Measurements from ENCODE around the gene GRAP2.

The GRAP2 gene

DNA sequence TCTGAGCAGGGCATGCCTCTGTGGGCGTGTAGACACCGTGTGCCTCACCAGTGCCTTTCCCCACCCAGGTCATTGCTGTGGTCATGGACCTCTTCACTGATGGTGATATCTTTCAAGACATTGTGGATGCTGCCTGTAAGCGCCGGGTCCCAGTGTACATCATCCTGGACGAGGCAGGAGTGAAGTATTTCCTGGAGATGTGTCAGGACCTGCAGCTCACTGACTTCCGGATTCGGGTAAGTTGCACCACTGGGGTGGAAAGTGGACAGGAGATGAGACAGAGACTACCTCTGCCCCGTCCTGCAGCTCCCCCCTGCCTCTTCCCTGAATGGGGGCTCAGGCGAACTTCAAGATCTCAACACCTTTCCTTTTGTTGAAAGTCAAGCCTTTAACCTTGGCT is 118.2 kb downstream of the GRAP2 start:
- no peak for ATAC-seq

- no peak for ATAC-seq
These were observed 120.1 kb downstream of the GRAP2 start for GRCh38 chr22:40020956-40021355.

DNA sequence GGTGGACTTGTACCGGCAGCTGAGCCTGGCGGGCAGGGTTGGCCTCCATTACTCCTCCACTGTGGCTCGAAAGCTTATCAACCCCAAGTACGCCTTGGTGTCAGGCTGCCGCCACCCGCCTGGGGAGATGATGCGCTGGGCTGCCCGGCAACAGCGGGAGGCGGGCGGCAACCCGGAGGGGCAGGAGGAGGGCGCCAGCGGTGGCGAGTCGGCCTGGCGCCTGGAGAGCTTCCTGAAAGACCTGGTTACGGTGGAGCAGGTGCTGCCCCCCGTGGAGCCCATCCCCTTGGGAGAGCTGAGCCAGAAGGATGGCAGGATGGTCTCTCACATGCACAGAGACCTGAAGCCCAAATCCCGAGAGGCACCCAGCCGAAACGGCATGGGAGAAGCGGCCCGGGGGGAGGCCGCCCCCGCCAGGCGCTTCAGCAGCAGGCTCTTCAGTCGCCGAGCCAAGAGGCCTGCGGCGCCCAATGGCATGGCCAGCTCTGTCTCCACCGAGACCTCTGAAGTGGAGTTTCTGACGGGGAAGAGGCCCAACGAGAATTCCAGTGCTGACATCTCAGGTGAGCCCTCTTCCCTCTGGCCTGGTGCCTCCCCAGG is 120.6 kb downstream of the GRAP2 start:
- no peak for ATAC-seq

DNA sequence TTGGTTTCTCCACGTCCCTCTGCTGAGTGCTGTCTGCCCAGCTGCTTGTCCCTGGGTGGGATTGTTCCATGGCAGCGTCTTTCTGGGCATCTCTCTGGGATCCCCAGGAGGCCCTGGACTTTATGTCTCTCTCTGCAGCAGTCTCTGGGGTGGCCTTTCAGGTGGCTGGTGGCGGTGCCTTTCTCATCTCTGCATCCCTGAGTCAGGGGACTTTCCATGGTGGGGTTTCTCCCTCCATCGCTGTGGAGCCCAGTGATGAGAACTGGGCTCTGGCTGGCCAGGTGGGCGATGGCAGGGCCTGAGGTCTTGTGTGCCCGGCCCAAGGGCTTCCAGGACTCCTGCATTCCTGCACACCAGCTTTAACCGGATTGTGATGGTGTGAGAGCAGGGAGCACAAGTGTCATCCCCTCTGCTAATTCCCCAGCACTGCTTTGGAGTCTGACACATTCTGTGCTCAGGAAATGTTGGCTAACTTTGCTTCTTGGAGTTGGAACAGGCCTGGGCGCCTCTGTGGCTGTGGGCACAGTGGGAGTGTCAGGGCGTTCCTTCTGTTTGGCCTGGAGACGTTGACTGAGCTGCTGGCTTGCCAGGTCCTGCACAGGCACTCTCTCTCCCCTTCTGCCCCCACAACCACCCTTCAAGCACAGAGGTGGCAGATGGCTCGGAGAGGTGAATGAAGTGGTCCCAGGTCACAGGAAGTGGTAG is 121.8 kb downstream of the GRAP2 start:
- ATAC-seq: no peak

All from activated CD4-positive, CD25-positive, alpha-beta regulatory T cell treated with anti-CD3 and anti-CD28 coated beads, Interleukin-2, amount 50 U/mL, for 24 hours (primary cell).